Prostate gland (tissue), 2 donors: ENCODE data around the gene ATP9A.
"Not testable (repeated sequence)": the region's sequence is repeated elsewhere in the genome, so short reads cannot be mapped to it uniquely, and the experiment has no call there.

Source experiments
- CTCF ChIP-seq, 4 experiments: fragments of 200-600 bp in 2 of 4; fragments of 450-650 bp in 2 of 4; sonication (generic) in 2 of 4; IDR thresholded peaks; 1 replicate in 3 of 4; 2 replicates in 1 of 4; pipeline ENCODE4 v1.5.1; 2016 to 2019; ENCODE audit warnings: antibody characterized with exemption in 4 of 4, mild to moderate bottlenecking in 2 of 4, moderate library complexity in 2 of 4
- POLR2A ChIP-seq: fragments of 450-650 bp; IDR thresholded peaks from one replicate; pipeline ENCODE4 v1.6.1; 2016; ENCODE audit warnings: antibody characterized with exemption, mild to moderate bottlenecking
- POLR2AphosphoS5 ChIP-seq: sonication (generic); formaldehyde crosslinking; IDR thresholded peaks from one replicate; pipeline ENCODE4 v1.6.1; 2017; ENCODE audit warnings: antibody characterized with exemption

- TF ChIP-seq CTCF (IDR thresholded peaks at IDR 0.05); POLR2AphosphoS5; POLR2A: not testable (repeated sequence)
These were observed 10.1 kb upstream of the ATP9A start for GRCh38 chr20:51778229-51778759.
